ENCODE data around the gene PRICKLE2. TPM values are rescaled to one million over a fixed set of nuclear protein-coding genes. Genes with fewer than 3 reads are reported as not detected.

Gene PRICKLE2
- total and polyA plus RNA-seq, 2 experiments from 2014 or later = 1.1 to 12.5 TPM

DNA sequence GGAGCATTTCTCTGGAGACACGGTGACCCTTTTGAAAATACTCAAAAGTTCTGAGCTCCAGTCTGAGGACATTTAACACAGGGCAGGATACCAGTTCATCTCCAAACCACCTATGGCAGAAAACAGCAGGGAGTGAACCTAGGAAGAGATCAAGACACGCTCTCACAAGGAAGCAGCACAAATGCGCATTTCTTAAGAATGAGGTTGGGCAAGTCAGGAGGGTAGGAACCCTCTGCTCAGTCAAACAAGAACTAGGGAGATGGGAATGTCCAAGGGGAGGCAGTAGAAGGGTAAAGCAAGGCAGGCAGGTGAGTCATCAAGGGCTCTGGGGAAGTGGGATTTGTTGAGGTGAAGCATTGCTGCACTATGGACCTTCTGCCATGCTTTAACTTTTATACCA, 141.7 kb downstream of the PRICKLE2 start:
- Histone ChIP-seq H4K20me1 (replicated peaks; ENCODE audit: insufficient read depth) (no peaks in the 10 kb centered on the region), H3K27ac (ENCODE audit: low read depth) (no peak overlapping the region), H3K79me2 (replicated peaks; ENCODE audit: insufficient read depth) (no peaks in the 10 kb centered on the region), H3K4me2 (no peak overlapping the region), H3K4me3 (no peak overlapping the region), H3K36me3 (ENCODE audit: insufficient read depth) (no peaks in the 10 kb centered on the region), H3K27me3 (ENCODE audit: insufficient read depth) (no peaks in the 10 kb centered on the region), H3F3A (replicated peaks; ENCODE audit: low read depth) (no peaks in the 10 kb centered on the region), H3K9me2 (ENCODE audit: insufficient read depth) (peaks cover 10% of the 10 kb centered on the region; the same call in 1 of the 2 replicates), H3K4me1 (ENCODE audit: insufficient read depth) (peaks cover 24% of the 10 kb centered on the region), H2AFZ (peak overlapping the region; percentile 80; the same call in 1 of the 2 replicates)
- H3K27me3 Mint-ChIP-seq (ENCODE audit: insufficient read depth, low read depth, poor library complexity) = no peaks in the 10 kb centered on the region
- DNase-seq (ENCODE audit: low spot score) = peak; percentile 22
- no peaks in the 10 kb centered on the region for H3K36me3 Mint-ChIP-seq (ENCODE audit: low read depth)
- no peak overlapping the region for H3K27ac Mint-ChIP-seq
- H3K9me3 Mint-ChIP-seq = no peaks in the 10 kb centered on the region
- ATAC-seq = peak; percentile 70
- TF ChIP-seq, protein P1, sequence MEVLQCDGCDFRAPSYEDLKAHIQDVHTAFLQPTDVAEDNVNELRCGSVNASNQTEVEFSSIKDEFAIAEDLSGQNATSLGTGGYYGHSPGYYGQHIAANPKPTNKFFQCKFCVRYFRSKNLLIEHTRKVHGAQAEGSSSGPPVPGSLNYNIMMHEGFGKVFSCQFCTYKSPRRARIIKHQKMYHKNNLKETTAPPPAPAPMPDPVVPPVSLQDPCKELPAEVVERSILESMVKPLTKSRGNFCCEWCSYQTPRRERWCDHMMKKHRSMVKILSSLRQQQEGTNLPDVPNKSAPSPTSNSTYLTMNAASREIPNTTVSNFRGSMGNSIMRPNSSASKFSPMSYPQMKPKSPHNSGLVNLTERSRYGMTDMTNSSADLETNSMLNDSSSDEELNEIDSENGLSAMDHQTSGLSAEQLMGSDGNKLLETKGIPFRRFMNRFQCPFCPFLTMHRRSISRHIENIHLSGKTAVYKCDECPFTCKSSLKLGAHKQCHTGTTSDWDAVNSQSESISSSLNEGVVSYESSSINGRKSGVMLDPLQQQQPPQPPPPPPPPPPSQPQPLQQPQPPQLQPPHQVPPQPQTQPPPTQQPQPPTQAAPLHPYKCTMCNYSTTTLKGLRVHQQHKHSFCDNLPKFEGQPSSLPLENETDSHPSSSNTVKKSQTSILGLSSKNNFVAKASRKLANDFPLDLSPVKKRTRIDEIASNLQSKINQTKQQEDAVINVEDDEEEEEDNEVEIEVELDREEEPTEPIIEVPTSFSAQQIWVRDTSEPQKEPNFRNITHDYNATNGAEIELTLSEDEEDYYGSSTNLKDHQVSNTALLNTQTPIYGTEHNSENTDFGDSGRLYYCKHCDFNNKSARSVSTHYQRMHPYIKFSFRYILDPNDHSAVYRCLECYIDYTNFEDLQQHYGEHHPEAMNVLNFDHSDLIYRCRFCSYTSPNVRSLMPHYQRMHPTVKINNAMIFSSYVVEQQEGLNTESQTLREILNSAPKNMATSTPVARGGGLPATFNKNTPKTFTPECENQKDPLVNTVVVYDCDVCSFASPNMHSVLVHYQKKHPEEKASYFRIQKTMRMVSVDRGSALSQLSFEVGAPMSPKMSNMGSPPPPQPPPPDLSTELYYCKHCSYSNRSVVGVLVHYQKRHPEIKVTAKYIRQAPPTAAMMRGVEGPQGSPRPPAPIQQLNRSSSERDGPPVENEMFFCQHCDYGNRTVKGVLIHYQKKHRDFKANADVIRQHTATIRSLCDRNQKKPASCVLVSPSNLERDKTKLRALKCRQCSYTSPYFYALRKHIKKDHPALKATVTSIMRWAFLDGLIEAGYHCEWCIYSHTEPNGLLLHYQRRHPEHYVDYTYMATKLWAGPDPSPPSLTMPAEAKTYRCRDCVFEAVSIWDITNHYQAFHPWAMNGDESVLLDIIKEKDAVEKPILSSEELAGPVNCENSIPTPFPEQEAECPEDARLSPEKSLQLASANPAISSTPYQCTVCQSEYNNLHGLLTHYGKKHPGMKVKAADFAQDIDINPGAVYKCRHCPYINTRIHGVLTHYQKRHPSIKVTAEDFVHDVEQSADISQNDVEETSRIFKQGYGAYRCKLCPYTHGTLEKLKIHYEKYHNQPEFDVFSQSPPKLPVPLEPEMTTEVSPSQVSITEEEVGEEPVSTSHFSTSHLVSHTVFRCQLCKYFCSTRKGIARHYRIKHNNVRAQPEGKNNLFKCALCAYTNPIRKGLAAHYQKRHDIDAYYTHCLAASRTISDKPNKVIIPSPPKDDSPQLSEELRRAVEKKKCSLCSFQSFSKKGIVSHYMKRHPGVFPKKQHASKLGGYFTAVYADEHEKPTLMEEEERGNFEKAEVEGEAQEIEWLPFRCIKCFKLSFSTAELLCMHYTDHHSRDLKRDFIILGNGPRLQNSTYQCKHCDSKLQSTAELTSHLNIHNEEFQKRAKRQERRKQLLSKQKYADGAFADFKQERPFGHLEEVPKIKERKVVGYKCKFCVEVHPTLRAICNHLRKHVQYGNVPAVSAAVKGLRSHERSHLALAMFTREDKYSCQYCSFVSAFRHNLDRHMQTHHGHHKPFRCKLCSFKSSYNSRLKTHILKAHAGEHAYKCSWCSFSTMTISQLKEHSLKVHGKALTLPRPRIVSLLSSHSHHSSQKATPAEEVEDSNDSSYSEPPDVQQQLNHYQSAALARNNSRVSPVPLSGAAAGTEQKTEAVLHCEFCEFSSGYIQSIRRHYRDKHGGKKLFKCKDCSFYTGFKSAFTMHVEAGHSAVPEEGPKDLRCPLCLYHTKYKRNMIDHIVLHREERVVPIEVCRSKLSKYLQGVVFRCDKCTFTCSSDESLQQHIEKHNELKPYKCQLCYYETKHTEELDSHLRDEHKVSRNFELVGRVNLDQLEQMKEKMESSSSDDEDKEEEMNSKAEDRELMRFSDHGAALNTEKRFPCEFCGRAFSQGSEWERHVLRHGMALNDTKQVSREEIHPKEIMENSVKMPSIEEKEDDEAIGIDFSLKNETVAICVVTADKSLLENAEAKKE (CRISPR knock-in tag; IDR thresholded peaks at IDR 0.05) = peak; percentile 41; the same call in 1 of the 2 replicates
- no peak for TF ChIP-seq ZNF331 (CRISPR knock-in tag; IDR thresholded peaks at IDR 0.05; ENCODE audit: low read depth)
- H3K4me3 Mint-ChIP-seq = no peak overlapping the region
- peaks cover 24% of the 10 kb centered on the region for H3K4me1 Mint-ChIP-seq

DNA sequence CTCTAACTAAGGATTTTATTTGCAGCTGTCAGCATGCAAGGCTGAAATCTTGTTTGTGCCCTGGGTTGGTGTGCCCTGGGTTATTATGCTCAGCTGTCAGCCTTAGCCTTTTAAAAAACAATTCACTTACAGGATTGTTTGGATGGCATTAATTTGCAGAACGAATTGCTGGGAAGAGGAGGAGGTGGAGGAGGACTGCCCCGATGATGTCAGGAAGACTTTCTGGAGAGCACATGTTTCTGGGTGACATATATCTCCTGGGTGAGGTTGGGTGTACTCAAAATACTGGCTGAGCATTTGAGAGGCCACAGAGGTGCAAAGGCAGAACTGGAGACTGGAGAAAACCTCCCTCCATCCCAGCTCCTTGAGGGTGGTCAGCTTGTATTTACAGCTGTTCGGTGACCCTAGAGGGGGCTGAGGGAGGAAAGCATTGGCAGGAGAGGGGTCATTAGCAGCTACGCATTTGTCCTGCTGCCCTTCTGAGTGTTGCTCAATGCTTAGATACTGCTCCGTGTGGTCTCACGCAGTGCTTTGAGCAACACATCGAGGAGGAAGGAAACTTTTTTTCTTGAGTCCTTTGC, 142.2 kb downstream of the PRICKLE2 start:
- ATAC-seq (peak; percentile 37), DNase-seq (ENCODE audit: low spot score) (no peak)
- H3K9me2 ChIP-seq (ENCODE audit: insufficient read depth) = peaks cover 10% of the 10 kb centered on the region; the same call in 1 of the 2 replicates
- no peaks in the 10 kb centered on the region for H3K36me3 ChIP-seq (ENCODE audit: insufficient read depth)
- H3K4me1 Mint-ChIP-seq = peaks cover 22% of the 10 kb centered on the region
- no peak overlapping the region for H3K27ac ChIP-seq (ENCODE audit: low read depth)
- TF ChIP-seq JUNB (IDR thresholded peaks at IDR 0.05; ENCODE audit: unreplicated experiment) (no peak), EZH2 (IDR thresholded peaks at IDR 0.05; ENCODE audit: low read depth, unreplicated experiment) (no peak), CREB1 (CRISPR knock-in tag; IDR thresholded peaks at IDR 0.05; ENCODE audit: low read depth) (no peak), ZNF114 (CRISPR knock-in tag; IDR thresholded peaks at IDR 0.05) (no peak), EZH2phosphoT487 (IDR thresholded peaks at IDR 0.05; ENCODE audit: unreplicated experiment) (no peak), ZNF331 (CRISPR knock-in tag; IDR thresholded peaks at IDR 0.05; ENCODE audit: low read depth) (no peak), NANOG (IDR thresholded peaks at IDR 0.05; ENCODE audit: borderline replicate concordance) (no peak)
- H3K4me3 ChIP-seq = no peak overlapping the region
- no peaks in the 10 kb centered on the region for H4K20me1 ChIP-seq (replicated peaks; ENCODE audit: insufficient read depth)
- no peak overlapping the region for H3K27ac Mint-ChIP-seq
- H3K4me2 ChIP-seq = no peak overlapping the region
- peaks cover 19% of the 10 kb centered on the region for H3K4me1 ChIP-seq (ENCODE audit: insufficient read depth)
- no peaks in the 10 kb centered on the region for H3K27me3 ChIP-seq (ENCODE audit: insufficient read depth)
- peak overlapping the region; percentile 80; the same call in 1 of the 2 replicates for H2AFZ ChIP-seq
- H3K4me3 Mint-ChIP-seq = no peak overlapping the region
- H3K27me3 Mint-ChIP-seq (ENCODE audit: insufficient read depth, low read depth, poor library complexity) = no peaks in the 10 kb centered on the region
- no peaks in the 10 kb centered on the region for H3K36me3 Mint-ChIP-seq (ENCODE audit: low read depth)
- no peaks in the 10 kb centered on the region for H3F3A ChIP-seq (replicated peaks; ENCODE audit: low read depth)
- no peaks in the 10 kb centered on the region for H3K9me3 Mint-ChIP-seq
- no peaks in the 10 kb centered on the region for H3K79me2 ChIP-seq (replicated peaks; ENCODE audit: insufficient read depth)

All from GM23338 (cell line).